ENCODE data around the gene CDH13.

- TF ChIP-seq POLR2A (IDR thresholded peaks at IDR 0.05; ENCODE audit: low read length) (no peak), MAFK (IDR thresholded peaks at IDR 0.05; ENCODE audit: partially characterized antibody) (no peak), EP300 (IDR thresholded peaks at IDR 0.05) (no peak), CTCF (IDR thresholded peaks at IDR 0.05) (no peak), PHF8 (IDR thresholded peaks at IDR 0.05; ENCODE audit: borderline replicate concordance, low read depth) (no peak), TP53 (CRISPR knock-in tag; IDR thresholded peaks at IDR 0.05) (no peak), RFX5 (IDR thresholded peaks at IDR 0.05) (no peak), HOXB5 (CRISPR knock-in tag; IDR thresholded peaks at IDR 0.05) (no peak), EHMT2 (IDR thresholded peaks at IDR 0.05; ENCODE audit: low read depth) (no peak), SMC3 (IDR thresholded peaks at IDR 0.05) (no peak), CEBPB (IDR thresholded peaks at IDR 0.05) (no peak)
- TF ChIP-seq, protein P1, sequence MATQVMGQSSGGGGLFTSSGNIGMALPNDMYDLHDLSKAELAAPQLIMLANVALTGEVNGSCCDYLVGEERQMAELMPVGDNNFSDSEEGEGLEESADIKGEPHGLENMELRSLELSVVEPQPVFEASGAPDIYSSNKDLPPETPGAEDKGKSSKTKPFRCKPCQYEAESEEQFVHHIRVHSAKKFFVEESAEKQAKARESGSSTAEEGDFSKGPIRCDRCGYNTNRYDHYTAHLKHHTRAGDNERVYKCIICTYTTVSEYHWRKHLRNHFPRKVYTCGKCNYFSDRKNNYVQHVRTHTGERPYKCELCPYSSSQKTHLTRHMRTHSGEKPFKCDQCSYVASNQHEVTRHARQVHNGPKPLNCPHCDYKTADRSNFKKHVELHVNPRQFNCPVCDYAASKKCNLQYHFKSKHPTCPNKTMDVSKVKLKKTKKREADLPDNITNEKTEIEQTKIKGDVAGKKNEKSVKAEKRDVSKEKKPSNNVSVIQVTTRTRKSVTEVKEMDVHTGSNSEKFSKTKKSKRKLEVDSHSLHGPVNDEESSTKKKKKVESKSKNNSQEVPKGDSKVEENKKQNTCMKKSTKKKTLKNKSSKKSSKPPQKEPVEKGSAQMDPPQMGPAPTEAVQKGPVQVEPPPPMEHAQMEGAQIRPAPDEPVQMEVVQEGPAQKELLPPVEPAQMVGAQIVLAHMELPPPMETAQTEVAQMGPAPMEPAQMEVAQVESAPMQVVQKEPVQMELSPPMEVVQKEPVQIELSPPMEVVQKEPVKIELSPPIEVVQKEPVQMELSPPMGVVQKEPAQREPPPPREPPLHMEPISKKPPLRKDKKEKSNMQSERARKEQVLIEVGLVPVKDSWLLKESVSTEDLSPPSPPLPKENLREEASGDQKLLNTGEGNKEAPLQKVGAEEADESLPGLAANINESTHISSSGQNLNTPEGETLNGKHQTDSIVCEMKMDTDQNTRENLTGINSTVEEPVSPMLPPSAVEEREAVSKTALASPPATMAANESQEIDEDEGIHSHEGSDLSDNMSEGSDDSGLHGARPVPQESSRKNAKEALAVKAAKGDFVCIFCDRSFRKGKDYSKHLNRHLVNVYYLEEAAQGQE (IDR thresholded peaks at IDR 0.05), result no peak
- TF ChIP-seq, protein P2, sequence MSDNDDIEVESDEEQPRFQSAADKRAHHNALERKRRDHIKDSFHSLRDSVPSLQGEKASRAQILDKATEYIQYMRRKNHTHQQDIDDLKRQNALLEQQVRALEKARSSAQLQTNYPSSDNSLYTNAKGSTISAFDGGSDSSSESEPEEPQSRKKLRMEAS (IDR thresholded peaks at IDR 0.05), result no peak
- TF ChIP-seq, protein P3, sequence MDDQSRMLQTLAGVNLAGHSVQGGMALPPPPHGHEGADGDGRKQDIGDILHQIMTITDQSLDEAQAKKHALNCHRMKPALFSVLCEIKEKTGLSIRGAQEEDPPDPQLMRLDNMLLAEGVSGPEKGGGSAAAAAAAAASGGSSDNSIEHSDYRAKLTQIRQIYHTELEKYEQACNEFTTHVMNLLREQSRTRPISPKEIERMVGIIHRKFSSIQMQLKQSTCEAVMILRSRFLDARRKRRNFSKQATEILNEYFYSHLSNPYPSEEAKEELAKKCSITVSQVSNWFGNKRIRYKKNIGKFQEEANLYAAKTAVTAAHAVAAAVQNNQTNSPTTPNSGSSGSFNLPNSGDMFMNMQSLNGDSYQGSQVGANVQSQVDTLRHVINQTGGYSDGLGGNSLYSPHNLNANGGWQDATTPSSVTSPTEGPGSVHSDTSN (IDR thresholded peaks at IDR 0.05), result no peak
Observed at GRCh38 chr16:83211711-83212110, 584.9 kb downstream of the CDH13 start.
